C4-2B (cell line): Measurements from ENCODE around the gene SH3BP5L.

Source experiments
- CTCF ChIP-seq: fragments of 450-650 bp; conservative IDR thresholded peaks from 2 replicates; pipeline ENCODE4 v1.5.1; 2017; ENCODE audit warnings: mild to moderate bottlenecking
- ZFX ChIP-seq: fragments of 450-650 bp; IDR thresholded peaks from 2 replicates; pipeline ENCODE4 v1.6.1; 2017

GRCh38 chr1:248776991-248777390 lies 48.7 kb downstream of the SH3BP5L start:
- TF ChIP-seq CTCF (no peak), ZFX (no peak)
